Jurkat, Clone E6-1 (cell line): ENCODE data around the gene WNK4. TPM values are rescaled to one million over a fixed set of nuclear protein-coding genes. Genes with fewer than 3 reads are reported as not detected.
A peak's percentile ranks its signal among the peaks of the same experiment; 100 is the strongest.
"Not testable (repeated sequence)": the region's sequence is repeated elsewhere in the genome, so short reads cannot be mapped to it uniquely, and the experiment has no call there.

Experiments
- DNase-seq: peaks from one replicate; pipeline ENCODE4 v3.0.0-alpha.2; 2011; ENCODE audit warnings: low read depth, low spot score
- H3K4me3 ChIP-seq: 2 replicates; pipeline ENCODE4 v1.5.1; 2011; ENCODE audit warnings: mild to moderate bottlenecking, low read length, control low read depth, moderate library complexity
- polyA plus RNA-seq: library from polyadenylated mRNA; unstranded; fragments of >200 nt; gene quantifications from one replicate; pipeline ENCODE4 v1.2.1, GENCODE V29; 2012; ENCODE audit warnings: missing spikeins; ENCODE audit not compliant: insufficient read length, insufficient read depth

The WNK4 gene
- 2.4 TPM for polyA plus RNA-seq

DNA sequence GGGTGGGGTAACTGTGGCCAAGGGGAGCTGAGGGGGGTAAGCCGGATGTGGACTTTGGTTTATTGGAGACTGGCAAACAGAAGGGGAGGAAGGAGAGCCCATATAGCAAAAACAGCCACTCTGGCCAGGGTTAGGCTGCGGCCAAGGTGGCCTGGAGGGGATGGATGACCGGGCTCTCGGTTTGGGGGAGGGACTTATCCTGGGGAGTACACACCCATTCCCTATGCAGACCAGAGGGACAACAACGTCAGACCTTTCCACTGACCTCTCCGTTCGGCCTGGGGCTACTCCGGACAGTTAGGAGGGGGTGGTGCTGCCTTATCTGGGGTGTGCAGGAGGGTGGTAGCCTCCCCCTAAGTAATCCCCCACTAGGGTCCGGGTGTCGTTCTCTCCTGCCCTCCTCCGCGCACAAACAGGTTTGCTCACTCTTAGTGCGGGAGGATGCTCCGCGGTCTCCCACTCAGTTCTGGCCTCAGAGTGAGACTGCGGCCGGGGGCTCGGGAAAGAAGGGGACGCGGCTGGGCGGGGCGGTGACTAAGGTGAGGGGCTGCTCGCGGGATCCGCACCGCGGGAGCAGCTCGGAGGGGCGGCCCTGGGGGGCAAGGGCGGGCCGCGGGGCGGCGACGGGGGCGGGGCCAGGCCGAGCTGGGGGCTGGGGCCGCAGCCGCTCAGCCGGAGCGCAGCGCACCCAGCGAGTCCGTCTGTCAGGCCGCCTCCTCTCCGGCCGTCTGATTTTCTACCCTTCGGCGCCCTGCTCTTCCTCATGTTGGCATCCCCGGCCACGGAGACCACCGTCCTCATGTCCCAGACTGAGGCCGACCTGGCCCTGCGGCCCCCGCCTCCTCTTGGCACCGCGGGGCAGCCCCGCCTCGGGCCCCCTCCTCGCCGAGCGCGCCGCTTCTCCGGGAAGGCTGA, at the start of gene WNK4:
WNK4 (plus strand) TSS at position 675 of the 915 bp plus-strand sequence; CDS start at position 764, 89 bp downstream.
- DNase-seq, result no peak
- no peak within 1 kb of the TSS for H3K4me3 ChIP-seq

DNA sequence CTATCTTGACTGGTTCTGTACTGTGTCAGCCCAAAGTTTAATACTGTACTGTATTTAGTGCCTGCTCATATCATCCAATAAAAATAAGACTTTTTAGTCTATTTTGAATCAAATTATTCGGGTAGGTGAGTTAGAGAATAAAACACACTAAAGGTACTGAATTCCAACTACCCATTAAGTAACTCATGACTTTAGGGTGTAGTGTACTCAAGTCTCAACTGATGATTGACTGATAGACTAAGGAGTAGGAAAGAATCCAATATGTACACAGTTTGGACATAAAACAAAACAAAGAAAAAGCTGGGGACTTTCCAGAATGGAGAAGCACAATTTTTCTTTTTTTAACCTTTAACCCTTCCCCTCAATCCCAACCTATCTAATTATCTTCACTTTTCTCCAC, 39.7 kb upstream of the WNK4 start:
- no peak for DNase-seq
- H3K4me3 ChIP-seq, result no peak overlapping the region

DNA sequence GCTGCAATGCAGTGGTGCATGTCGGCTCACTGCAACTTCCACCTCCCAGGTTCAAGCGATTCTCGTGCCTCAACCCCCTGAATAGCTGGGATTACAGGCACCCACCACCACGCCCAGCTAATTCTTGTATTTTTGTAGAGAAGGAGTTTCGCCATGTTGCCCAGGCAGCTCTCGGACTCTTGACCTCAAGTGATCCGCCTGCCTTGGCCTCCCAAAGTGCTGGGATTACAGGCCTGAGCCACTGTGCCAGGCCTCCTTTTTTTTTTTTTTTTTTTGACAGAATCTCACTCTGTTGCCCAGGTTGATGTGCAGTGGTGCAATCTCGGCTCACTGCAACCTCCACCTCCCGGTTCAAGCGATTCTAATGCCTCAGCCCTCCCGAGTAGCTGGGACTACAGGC, 37.5 kb upstream of the WNK4 start:
- not testable (repeated sequence) for H3K4me3 ChIP-seq, DNase-seq

DNA sequence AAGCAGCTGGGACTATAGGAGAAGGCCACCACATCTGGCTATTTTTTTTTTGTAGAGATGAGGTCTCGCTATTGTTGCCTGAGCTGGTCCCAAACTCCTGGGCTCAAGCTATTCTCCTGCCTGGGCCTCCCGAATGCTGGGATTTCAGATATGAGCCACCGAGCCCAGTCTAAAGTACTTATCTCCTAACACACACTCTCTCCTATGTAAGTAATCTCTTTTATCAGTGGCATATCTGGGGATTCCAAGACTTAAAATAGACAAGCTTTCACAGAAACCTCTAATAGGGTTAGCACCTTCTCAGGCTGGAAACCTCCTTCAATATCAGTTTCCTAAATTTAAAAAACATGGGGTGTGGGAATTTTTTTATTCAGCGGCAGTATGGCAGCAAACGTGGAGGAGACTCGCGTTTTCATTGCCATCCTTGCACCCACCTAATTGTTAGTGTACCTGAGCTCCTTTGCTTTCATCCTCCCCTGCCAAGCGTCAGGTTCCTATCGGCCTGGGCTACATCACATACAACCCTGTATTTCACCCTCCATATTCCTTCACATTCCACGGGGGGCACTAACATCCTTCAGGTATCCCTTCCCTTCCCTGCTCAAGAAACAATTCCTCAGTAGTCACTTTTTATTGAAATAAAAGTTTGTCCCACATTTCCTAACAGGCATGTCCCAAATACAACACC, 36.7 kb upstream of the WNK4 start:
- H3K4me3 ChIP-seq, result peak overlapping the region; percentile 57
- DNase-seq, result no peak

DNA sequence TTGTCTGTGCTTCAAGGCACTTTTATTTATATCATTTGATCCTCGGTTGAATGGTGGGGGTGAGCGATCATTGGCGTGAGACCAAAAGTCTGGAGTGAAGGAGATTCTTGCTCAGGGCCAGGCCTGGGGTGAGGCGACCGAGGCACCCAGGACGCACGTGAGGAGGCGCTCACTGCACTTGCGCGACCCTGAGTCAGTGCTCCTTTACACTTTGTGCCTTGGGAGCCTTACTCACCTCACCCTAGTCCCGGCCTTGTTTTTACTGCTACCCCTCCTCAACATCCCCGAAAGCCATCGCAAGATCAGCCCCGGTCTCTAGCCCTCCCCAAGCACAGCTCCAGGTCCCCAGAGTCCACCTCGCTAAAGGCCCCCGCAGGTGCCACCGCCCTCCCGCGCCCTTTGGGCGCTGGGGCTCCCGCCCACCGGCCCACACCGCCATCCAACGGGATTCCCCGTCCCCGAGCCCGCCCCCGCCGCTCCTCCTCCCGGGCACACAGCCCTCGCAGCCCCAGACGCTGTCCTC, 36.1 kb upstream of the WNK4 start:
- H3K4me3 ChIP-seq, result peak overlapping the region; percentile 57
- peak; percentile 39 for DNase-seq

DNA sequence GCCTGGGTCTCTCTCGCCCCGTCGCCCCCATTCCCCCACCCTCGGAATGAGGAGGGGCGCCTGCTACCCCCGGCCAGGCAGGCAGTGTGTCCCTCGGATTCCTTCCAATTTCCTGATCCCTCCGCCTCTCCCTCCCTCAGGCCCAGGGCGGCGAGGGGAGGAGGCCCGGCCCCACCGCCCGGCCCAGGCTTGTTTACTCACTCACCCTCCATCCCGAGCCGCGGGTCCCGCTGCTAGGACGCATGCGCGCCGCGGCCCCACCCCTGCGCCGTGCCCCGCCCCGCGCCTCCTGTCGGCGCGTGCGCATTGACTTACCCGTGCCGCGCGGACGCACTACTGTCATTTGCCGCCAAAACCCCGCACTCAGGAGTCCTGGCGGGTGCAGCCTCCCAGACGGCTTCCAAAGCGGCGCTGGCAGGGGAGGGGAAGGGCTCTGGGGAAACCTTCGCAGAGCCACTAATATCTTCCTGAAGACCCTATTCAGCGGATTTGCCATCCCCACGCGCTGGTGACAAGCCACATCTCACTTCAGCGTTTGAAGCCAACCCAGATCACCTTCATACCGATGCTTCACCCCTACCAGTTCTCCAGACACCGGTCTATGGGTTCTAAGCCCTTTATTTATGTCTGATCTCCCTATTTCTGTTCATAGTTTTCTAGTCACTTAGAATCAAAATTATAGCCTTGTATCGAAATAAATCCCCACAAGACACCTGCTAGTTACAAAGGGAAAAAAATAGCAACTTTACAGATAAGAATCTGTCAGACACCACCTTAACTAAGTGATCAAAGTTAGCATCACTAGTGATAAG, 35.4 kb upstream of the WNK4 start, which contains the start of gene EZH1:
EZH1 (minus strand) TSS at position 235 of the 812 bp plus-strand sequence. CDS start 16,099 bp downstream, outside the sequence.
- peak within 1 kb of the TSS; percentile 57 for H3K4me3 ChIP-seq
- DNase-seq, result peak; percentile 85

DNA sequence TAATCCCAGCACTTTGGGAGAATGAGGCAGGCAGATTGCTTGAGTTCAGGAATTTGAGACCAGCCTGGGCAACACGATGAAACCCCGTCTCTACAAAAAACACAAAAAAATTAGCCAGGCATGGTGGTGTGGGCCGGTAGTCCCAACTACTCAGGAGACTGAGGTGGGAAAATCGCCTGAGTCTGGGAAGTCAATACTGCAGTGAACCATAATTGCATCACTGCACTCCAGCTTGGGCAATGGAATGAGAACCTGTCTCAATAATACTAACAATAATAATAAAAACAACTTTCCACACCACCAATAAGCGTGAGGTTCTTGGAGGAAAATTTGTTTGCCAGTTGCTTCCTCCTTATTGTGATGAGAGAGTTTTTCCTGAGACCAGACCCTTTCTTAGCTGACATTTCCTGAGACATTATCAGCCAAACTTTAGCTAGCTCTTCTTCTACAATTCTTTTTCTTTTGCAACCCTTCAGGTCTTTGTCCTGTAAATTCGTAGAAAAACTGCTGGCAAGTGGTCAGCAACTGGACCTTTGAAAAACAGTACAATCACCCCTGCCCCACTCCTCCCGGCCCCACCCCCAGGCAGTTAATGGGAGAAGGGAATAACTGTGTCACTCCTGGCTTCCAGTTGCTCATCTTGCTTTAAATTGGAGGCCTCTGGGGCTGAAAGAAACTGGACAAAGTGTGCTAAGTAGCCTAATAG, 32.1 kb upstream of the WNK4 start:
- H3K4me3 ChIP-seq, result no peak overlapping the region
- DNase-seq, result no peak

DNA sequence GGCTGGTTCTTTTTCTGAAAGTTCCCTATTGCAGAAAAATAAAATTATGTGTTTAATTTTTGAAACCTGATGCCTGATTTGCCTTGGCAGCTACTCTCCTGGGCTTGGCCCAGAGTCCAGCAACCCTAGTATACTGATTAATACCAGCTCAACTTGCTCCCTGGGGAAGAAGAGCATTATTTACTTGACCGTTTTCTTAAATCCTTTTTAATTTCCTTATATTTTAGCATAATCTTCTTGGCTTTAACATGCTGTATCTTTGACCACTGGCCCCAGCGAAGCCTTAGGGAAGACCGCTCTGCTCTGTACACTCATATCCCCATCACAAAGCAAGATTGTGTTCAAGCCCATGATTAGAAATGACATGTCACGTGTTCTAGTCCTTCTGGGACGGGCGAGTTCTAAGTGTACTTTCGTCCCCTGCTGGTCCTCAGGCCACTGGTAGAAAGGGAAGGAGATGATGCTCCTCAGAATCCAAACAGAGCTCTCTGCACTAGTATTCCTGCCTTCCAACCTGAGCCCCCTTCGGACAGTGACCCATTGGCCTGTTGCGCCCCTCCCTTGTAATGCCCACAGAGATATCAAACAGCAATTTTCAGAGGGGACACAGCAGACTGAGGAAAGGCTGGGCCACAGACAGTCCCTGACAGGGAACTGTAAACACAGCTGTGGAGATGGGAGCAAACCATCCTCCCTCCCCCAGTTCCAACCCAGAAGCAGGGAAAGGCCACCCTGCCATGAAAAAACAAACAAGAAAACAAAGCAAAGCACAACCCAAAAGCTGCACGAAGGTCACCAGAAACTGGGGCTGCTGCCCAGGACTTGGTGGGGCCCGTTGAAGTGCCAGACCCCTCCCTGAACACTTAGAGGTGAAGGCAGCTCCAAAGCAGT, 31.3 kb upstream of the WNK4 start:
- no peak for DNase-seq
- H3K4me3 ChIP-seq, result no peak overlapping the region

DNA sequence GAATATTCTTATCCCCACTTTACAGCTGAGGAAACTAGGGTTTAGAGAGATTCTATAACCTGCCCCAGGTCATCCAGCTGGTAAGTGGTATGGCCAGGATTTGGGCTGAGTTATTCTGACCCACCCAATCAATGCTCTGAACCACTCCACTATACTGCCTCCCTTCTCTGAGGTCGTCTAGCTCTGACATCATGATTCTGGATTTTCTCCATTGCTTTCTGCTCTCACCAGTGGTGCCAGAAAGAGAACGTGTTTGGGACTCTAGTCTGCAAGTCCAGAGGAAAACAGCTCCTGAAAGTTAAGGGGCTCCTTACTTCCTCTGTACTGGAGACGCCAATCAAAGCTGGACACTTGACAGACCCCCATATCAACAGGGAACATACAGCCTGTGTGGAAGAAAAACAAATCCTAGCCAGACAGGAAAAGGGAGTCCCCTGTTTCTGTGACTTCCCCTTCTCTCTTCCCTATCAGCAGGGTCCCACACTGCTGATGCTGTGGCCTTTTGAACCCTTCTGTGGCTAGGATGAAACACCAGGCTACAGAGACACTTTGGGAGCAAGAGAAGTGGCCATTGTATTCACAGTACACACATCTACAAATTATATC, 29.6 kb upstream of the WNK4 start:
- no peak for DNase-seq

DNA sequence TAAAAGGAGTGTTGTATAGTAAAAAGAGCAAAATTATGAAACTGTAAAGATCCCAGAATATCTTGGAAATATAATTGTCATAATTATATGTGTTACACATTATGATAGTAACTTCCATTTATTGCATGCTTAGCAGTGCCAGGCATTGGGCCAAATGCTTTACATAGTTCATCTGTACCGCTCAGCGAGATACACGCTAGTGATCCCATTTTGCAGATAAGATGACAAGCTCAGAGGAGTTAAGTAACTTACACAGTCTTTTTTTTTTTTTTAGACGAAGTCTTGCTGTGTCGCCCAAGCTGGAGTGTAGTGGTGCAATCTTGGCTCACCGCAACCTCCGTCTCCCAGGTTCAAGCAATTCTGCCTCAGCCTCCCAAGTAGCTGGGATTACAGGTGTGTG, 28.8 kb upstream of the WNK4 start:
- no peak overlapping the region for H3K4me3 ChIP-seq
- DNase-seq, result no peak

More for the DNA sequence above, 29.6 kb upstream of the WNK4 start:
- no peak overlapping the region for H3K4me3 ChIP-seq

DNA sequence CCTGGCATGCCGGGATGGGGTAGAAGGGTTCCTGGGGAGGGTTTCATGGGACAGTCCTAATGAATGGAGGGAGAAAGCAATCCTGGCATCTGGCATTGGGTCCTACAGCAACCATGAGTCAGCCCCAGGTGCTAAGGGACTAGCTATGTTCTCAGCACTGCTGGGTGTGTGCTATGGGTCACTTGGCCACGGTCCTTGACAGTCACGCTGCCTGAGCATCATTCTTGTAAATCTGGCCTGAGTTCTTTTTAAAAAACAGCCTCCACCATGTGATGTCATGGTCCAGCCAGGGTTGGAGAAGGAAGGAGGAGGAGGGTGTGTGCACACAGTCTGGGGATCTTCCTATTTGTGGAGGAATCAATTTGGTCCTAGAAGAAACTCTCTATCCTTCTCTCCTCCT, 25.6 kb upstream of the WNK4 start:
- no peak overlapping the region for H3K4me3 ChIP-seq
- no peak for DNase-seq

DNA sequence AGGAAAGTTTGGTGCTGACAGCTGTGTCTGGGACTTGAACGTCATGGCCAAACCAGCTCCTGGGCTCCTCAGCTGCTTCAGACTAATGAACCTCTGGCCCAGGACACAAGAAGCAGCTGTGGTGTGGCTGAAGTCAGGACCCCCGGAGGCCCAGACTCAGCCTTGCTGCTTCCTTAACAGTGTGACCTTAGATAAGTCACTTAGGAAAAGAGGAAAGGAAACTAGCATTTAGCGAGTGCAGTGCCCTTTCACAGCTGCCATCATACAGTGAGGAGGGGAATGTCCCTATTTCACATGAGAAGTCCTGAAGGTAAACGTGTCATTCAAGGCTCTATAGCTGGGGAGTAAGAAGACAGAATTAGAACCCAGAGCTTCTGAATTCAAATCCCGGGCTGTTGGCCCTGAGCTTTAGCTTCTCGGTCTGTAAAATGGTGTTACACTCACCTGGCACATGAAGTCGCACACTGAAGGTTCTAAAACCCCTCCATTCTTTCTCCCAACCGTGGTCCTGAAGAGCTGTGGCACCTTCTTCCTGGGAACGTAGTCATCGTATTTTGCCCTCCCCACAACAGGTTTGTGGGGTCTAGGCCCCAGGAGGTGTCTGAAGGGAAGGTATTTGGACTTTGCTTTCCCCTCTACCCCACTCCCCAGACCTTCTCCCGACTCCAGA, 20.3 kb upstream of the WNK4 start:
- no peak overlapping the region for H3K4me3 ChIP-seq
- DNase-seq, result no peak

DNA sequence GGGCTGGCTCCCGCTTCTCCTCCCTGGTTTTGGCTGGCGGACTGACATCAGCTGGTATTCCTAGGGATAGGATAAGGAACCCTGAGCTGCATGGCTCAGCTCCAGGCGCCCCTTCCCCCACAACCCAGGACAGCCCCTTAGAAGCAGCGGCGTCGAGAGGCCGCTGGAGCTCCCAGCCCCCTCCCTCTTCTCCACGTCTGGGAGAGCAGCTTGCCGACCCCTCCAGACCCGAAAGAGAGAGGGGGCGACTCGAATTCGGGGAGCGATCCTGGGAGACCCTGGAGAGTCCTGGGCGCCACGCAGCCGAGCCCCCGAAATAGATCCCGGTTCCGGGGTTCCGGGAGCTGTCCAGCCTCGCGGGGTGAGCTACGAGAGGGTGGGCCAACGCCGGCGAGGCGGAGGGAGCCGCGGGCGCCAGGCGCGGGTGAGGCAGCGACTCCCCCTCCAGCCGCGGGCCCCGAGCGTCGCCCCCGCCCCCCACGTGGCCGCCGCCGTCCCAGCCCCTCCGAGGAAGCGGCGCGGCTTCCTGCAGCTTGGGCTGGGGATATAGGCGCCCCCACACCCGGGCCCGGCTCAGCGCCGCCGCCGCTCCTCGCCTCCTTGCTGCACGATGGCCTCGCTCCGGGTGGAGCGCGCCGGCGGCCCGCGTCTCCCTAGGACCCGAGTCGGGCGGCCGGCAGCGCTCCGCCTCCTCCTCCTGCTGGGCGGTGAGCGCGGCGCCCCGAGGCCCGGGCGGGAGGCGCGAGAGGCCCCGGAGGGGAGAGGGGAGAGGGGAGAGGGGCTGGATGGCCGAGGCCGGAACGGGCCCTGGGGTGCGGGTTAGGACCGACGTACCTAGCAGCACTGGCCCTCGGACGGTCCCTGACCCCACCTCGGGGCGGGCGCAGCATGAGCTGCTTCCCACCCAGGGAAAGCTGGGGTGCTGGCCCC, 19.5 kb upstream of the WNK4 start, which contains the start of gene RAMP2:
RAMP2 (plus strand) TSS at position 576 of the 930 bp plus-strand sequence; CDS start at position 611, 35 bp downstream.
- DNase-seq, result no peak
- H3K4me3 ChIP-seq, result peak within 1 kb of the TSS; percentile 11; the same call in 1 of the 2 replicates

DNA sequence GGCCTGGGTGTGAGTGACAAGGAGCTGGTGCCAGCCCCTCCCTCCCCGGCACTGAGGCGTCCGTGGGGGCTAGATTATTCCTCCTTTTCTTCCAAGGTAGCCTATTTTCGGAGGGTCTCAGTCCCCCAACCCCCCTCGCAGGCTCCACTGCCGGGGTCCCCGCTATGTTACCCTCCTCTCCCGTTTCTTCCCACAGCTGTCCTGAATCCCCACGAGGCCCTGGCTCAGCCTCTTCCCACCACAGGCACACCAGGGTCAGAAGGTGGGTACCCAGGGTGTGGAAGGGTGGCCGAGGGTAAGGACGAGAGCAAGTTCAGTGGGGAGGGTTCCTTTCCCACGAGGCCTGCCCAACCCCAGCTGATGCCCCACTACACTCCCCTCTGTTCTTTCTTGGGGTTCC, 18.8 kb upstream of the WNK4 start:
- H3K4me3 ChIP-seq, result no peak overlapping the region
- no peak for DNase-seq

DNA sequence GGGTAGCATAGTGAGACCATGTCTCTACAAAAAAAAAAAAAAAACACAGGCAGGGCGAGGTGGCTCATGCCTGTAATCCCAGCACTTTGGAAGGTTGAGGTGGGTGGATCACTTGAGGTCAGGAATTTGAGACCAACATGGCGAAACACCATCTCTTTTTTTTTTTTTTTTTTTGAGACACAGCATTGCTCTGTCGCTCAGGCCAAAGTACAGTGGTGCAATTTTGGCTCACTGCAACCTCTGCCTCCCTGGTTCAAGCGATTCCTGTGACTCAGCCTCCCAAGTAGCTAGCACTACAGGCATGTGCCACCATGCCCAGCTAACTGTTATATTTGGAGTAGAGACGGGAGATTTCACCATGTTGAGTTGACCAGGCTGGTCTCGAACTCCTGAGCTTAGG, 14.3 kb upstream of the WNK4 start:
- no peak overlapping the region for H3K4me3 ChIP-seq
- DNase-seq, result no peak

DNA sequence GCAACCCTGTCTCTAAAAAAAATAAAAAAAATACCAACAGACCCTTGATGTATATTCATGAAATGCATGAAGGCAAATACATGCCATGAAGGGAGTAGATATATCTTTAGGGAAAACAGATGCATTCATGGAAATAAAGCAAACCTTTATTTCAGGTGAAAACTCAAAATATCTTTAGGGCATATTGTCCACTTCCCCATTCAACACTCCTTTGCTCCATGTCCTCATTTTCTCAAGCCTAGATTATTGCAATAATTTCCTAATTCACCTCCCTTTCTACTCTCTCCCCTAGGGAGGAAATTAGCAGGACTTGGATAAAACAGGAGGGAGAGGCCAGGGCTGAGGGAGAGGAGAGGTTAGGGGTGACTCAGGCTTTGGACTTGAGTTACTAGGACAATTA, 12.9 kb upstream of the WNK4 start:
- H3K4me3 ChIP-seq, result no peak overlapping the region
- no peak for DNase-seq
